Ishikawa (cell line): ENCODE measurements around the gene RHEX.

ENCODE experiments used
- CREB1 ChIP-seq: IDR thresholded peaks from 2 replicates; pipeline ENCODE4 v1.6.1; 2012; ENCODE audit warnings: low read depth
- EGR1 ChIP-seq: IDR thresholded peaks from 2 replicates; pipeline ENCODE4 v1.6.1; 2012
- EP300 ChIP-seq: IDR thresholded peaks from 2 replicates; pipeline ENCODE4 v1.6.1; 2012; ENCODE audit warnings: borderline replicate concordance
- NFIC ChIP-seq: IDR thresholded peaks from 2 replicates; pipeline ENCODE4 v1.6.1; 2012
- RAD21 ChIP-seq: IDR thresholded peaks from 2 replicates; pipeline ENCODE4 v1.6.1; 2012; ENCODE audit warnings: low read depth
- TCF12 ChIP-seq: IDR thresholded peaks from 2 replicates; pipeline ENCODE4 v1.6.1; 2012; ENCODE audit warnings: low read depth
- TF ChIP-seq, protein P1 (sequence below): IDR thresholded peaks from 2 replicates; pipeline ENCODE4 v1.6.1; 2012; ENCODE audit warnings: low read depth, mild to moderate bottlenecking
- TF ChIP-seq, protein P2 (sequence below): IDR thresholded peaks from 2 replicates; pipeline ENCODE4 v1.6.1; 2012

DNA sequence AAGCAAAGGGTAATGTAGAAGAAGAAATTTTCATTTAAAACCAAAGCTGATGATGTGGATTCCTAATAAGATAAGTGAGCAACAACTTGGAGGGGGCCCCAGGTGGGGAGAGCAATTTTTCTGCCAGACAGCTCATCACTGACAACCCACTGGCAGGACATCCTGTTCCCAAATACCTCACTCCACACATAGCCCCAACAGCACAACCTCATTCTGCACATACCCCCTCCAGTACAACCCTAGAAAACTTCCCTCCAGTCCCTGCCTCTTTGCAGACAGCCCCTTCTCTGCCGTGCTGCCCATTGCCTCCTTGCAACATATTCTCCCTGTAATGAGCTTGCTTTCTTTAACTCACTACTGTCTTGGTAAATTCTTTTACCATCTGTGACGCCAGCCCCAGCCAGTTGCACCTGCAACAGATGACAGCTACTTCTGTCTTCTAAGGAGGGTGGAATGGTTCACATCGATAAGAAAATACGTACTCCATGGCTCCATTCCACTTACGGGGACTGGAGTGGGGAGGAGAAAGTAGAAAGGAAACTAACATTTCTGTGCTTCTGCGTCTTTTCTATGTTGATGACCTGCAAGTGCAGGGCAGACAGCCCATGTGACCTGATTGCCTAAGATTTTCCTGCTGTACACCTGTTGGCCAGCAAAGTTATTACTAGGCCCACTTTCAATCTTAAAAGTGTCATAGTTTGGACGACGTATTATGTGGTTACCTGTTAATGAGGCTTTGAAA lies 14.7 kb downstream of the RHEX start:
- no peak for TF ChIP-seq NFIC
- TF ChIP-seq, protein P1, sequence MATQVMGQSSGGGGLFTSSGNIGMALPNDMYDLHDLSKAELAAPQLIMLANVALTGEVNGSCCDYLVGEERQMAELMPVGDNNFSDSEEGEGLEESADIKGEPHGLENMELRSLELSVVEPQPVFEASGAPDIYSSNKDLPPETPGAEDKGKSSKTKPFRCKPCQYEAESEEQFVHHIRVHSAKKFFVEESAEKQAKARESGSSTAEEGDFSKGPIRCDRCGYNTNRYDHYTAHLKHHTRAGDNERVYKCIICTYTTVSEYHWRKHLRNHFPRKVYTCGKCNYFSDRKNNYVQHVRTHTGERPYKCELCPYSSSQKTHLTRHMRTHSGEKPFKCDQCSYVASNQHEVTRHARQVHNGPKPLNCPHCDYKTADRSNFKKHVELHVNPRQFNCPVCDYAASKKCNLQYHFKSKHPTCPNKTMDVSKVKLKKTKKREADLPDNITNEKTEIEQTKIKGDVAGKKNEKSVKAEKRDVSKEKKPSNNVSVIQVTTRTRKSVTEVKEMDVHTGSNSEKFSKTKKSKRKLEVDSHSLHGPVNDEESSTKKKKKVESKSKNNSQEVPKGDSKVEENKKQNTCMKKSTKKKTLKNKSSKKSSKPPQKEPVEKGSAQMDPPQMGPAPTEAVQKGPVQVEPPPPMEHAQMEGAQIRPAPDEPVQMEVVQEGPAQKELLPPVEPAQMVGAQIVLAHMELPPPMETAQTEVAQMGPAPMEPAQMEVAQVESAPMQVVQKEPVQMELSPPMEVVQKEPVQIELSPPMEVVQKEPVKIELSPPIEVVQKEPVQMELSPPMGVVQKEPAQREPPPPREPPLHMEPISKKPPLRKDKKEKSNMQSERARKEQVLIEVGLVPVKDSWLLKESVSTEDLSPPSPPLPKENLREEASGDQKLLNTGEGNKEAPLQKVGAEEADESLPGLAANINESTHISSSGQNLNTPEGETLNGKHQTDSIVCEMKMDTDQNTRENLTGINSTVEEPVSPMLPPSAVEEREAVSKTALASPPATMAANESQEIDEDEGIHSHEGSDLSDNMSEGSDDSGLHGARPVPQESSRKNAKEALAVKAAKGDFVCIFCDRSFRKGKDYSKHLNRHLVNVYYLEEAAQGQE, result no peak
- no peak for TF ChIP-seq RAD21
- no peak for TF ChIP-seq EP300
- TF ChIP-seq, protein P2, sequence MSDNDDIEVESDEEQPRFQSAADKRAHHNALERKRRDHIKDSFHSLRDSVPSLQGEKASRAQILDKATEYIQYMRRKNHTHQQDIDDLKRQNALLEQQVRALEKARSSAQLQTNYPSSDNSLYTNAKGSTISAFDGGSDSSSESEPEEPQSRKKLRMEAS, result no peak
- no peak for TF ChIP-seq CREB1
- no peak for TF ChIP-seq EGR1
- TF ChIP-seq TCF12, result no peak
